HG02885 (cell line): ENCODE data around the gene MSL1.

ENCODE experiments used
- ATAC-seq: cut with Tn5 transposase; IDR thresholded peaks from one replicate; pipeline ENCODE4 v1.9.1; 2021; ENCODE audit warnings: mild to moderate bottlenecking; ENCODE audit not compliant: unreplicated experiment, poor library complexity

The MSL1 gene

GRCh38 chr17:40090237-40091119, 31.3 kb upstream of the MSL1 start:
- no peak for ATAC-seq

- no peak for ATAC-seq
Measured at GRCh38 chr17:40091691-40092397, 29.9 kb upstream of the MSL1 start.

- ATAC-seq = no peak
Measured at GRCh38 chr17:40092581-40092980, 29.2 kb upstream of the MSL1 start.

- no peak for ATAC-seq
Measured at GRCh38 chr17:40093005-40093579, 28.7 kb upstream of the MSL1 start.

- ATAC-seq = no peak
Measured at GRCh38 chr17:40093580-40094201, 28.1 kb upstream of the MSL1 start.

- no peak for ATAC-seq
Measured at GRCh38 chr17:40094874-40095273, 26.9 kb upstream of the MSL1 start.

GRCh38 chr17:40095351-40095943, 26.3 kb upstream of the MSL1 start:
- no peak for ATAC-seq

GRCh38 chr17:40095944-40096791, 25.6 kb upstream of the MSL1 start:
- ATAC-seq = peak; percentile 32

GRCh38 chr17:40097087-40097486, 24.7 kb upstream of the MSL1 start:
- ATAC-seq = no peak

GRCh38 chr17:40097931-40098845, 23.6 kb upstream of the MSL1 start:
- ATAC-seq = no peak

- peak; percentile 71 for ATAC-seq
Measured at GRCh38 chr17:40098846-40099618, 22.7 kb upstream of the MSL1 start.

GRCh38 chr17:40099619-40100418, 22.0 kb upstream of the MSL1 start:
- no peak for ATAC-seq

- peak; percentile 1 for ATAC-seq
Measured at GRCh38 chr17:40100419-40100668, 21.4 kb upstream of the MSL1 start, which contains the start of gene NR1D1. TSS of gene NR1D1 (minus strand) at chr17:40100589. CDS start at chr17:40100094, 495 bp downstream.

GRCh38 chr17:40100669-40101366, 21.0 kb upstream of the MSL1 start:
- ATAC-seq = peak; percentile 41

GRCh38 chr17:40101367-40102210, 20.2 kb upstream of the MSL1 start:
- ATAC-seq = no peak
